Measurements from ENCODE around the gene MOB1A.
A peak's percentile ranks its signal among the peaks of the same experiment; 100 is the strongest.
"Not testable (repeated sequence)": the region's sequence is repeated elsewhere in the genome, so short reads cannot be mapped to it uniquely, and the experiment has no call there.

MOB1A gene

GRCh38 chr2:74191596-74192380, 13.1 kb upstream of the MOB1A start:
- WGBS (ENCODE audit: extremely low coverage, insufficient coverage, insufficient read length), result no CpG with 5 or more reads among the region's 6 CpGs
- no peak overlapping the region for H3K14ac ChIP-seq (ENCODE audit: low read length)
- H2AFZ ChIP-seq (ENCODE audit: insufficient read depth, low read length, poor library complexity), result no peak overlapping the region
- H2BK5ac ChIP-seq (ENCODE audit: low read depth, low read length, poor library complexity), result no peak overlapping the region
- no peak overlapping the region for H3K4ac ChIP-seq (ENCODE audit: low read depth, low read length)
- no peaks in the 10 kb centered on the region for H3K27me3 ChIP-seq (ENCODE audit: insufficient read depth, low read length)
- H3K79me2 ChIP-seq (ENCODE audit: control insufficient read depth, insufficient read depth, low read length, poor library complexity), result no peaks in the 10 kb centered on the region
- H3K23ac ChIP-seq (ENCODE audit: low read length), result no peak overlapping the region
- no peak overlapping the region for H4K12ac ChIP-seq (ENCODE audit: low read depth, low read length)
- no peak overlapping the region for H3K4me3 ChIP-seq (ENCODE audit: low read depth, low read length)
- H3K27ac ChIP-seq (ENCODE audit: low read depth, low read length), result no peak overlapping the region
- peaks cover 4 to 7% of the 10 kb centered on the region in 2 experiments for H3K4me1 ChIP-seq (ENCODE audit: control insufficient read depth in 1 of 2, insufficient read depth in 2 of 2, low read length in 2 of 2)
- no peaks in the 10 kb centered on the region for H3K9me3 ChIP-seq (ENCODE audit: insufficient read depth, low read depth, low read length)
- no peak overlapping the region for H2BK120ac ChIP-seq (ENCODE audit: insufficient read depth, low read length, poor library complexity)
- H4K91ac ChIP-seq (ENCODE audit: low read depth, low read length), result no peak overlapping the region
- no peak overlapping the region for H2AK5ac ChIP-seq (ENCODE audit: low read length)
- no peak for DNase-seq
- H3K79me1 ChIP-seq (ENCODE audit: low read length), result peaks cover 3% of the 10 kb centered on the region
- no peak overlapping the region for H4K8ac ChIP-seq (ENCODE audit: low read depth, low read length)
- no peak overlapping the region for H3K9ac ChIP-seq (ENCODE audit: low read length)
- no peaks in the 10 kb centered on the region for H3K36me3 ChIP-seq (ENCODE audit: control insufficient read depth in 1 of 2, insufficient read depth in 2 of 2, low read length in 2 of 2)
- no peak overlapping the region for H3K18ac ChIP-seq (ENCODE audit: low read length)
- no peak overlapping the region for H3K4me2 ChIP-seq (ENCODE audit: low read length)
- no peak overlapping the region for H2BK12ac ChIP-seq (ENCODE audit: low read length)

- H2AFZ ChIP-seq (ENCODE audit: insufficient read depth, low read length, poor library complexity), result no peak overlapping the region
- no peak overlapping the region for H2BK12ac ChIP-seq (ENCODE audit: low read length)
- H3K9me3 ChIP-seq (ENCODE audit: insufficient read depth, low read depth, low read length), result no peaks in the 10 kb centered on the region
- no peaks in the 10 kb centered on the region for H3K27me3 ChIP-seq (ENCODE audit: insufficient read depth, low read length)
- no peak overlapping the region for H2BK5ac ChIP-seq (ENCODE audit: low read depth, low read length, poor library complexity)
- no peak overlapping the region for H3K4me2 ChIP-seq (ENCODE audit: low read length)
- H3K27ac ChIP-seq (ENCODE audit: low read depth, low read length), result no peak overlapping the region
- H3K4me3 ChIP-seq (ENCODE audit: low read depth, low read length), result no peak overlapping the region
- peak overlapping the region; percentile 36 for H4K91ac ChIP-seq (ENCODE audit: low read depth, low read length)
- no peak overlapping the region for H2AK5ac ChIP-seq (ENCODE audit: low read length)
- H3K79me1 ChIP-seq (ENCODE audit: low read length), result peaks cover 3% of the 10 kb centered on the region
- H3K23ac ChIP-seq (ENCODE audit: low read length), result no peak overlapping the region
- no peak overlapping the region for H4K12ac ChIP-seq (ENCODE audit: low read depth, low read length)
- H4K8ac ChIP-seq (ENCODE audit: low read depth, low read length), result no peak overlapping the region
- no CpG with 5 or more reads among the region's 3 CpGs for WGBS (ENCODE audit: extremely low coverage, insufficient coverage, insufficient read length)
- no peaks in the 10 kb centered on the region for H3K36me3 ChIP-seq (ENCODE audit: control insufficient read depth in 1 of 2, insufficient read depth in 2 of 2, low read length in 2 of 2)
- no peaks in the 10 kb centered on the region for H3K79me2 ChIP-seq (ENCODE audit: control insufficient read depth, insufficient read depth, low read length, poor library complexity)
- H3K9ac ChIP-seq (ENCODE audit: low read length), result no peak overlapping the region
- DNase-seq, result no peak
- no peak overlapping the region for H3K18ac ChIP-seq (ENCODE audit: low read length)
- peaks cover 4 to 7% of the 10 kb centered on the region in 2 experiments for H3K4me1 ChIP-seq (ENCODE audit: control insufficient read depth in 1 of 2, insufficient read depth in 2 of 2, low read length in 2 of 2)
- no peak overlapping the region for H3K14ac ChIP-seq (ENCODE audit: low read length)
- H3K4ac ChIP-seq (ENCODE audit: low read depth, low read length), result no peak overlapping the region
- peak overlapping the region; percentile 8 for H2BK120ac ChIP-seq (ENCODE audit: insufficient read depth, low read length, poor library complexity)
These were observed 10.0 kb upstream of the MOB1A start for GRCh38 chr2:74188696-74189095.

GRCh38 chr2:74188018-74188601, 9.4 kb upstream of the MOB1A start:
- H2BK5ac ChIP-seq (ENCODE audit: low read depth, low read length, poor library complexity), result no peak overlapping the region
- no peak overlapping the region for H3K23ac ChIP-seq (ENCODE audit: low read length)
- H3K79me2 ChIP-seq (ENCODE audit: control insufficient read depth, insufficient read depth, low read length, poor library complexity), result no peaks in the 10 kb centered on the region
- peak overlapping the region; percentile 50 for H4K8ac ChIP-seq (ENCODE audit: low read depth, low read length)
- H3K27me3 ChIP-seq (ENCODE audit: insufficient read depth, low read length), result no peaks in the 10 kb centered on the region
- no peak overlapping the region for H3K4me2 ChIP-seq (ENCODE audit: low read length)
- H3K18ac ChIP-seq (ENCODE audit: low read length), result peak overlapping the region; percentile 21
- DNase-seq, result peak; percentile 93
- no peak overlapping the region for H3K4ac ChIP-seq (ENCODE audit: low read depth, low read length)
- H4K91ac ChIP-seq (ENCODE audit: low read depth, low read length), result peak overlapping the region; percentile 36
- no peaks in the 10 kb centered on the region for H3K9me3 ChIP-seq (ENCODE audit: insufficient read depth, low read depth, low read length)
- peaks cover 4 to 7% of the 10 kb centered on the region in 2 experiments for H3K4me1 ChIP-seq (ENCODE audit: control insufficient read depth in 1 of 2, insufficient read depth in 2 of 2, low read length in 2 of 2)
- peak overlapping the region; percentile 8 for H2BK120ac ChIP-seq (ENCODE audit: insufficient read depth, low read length, poor library complexity)
- H3K79me1 ChIP-seq (ENCODE audit: low read length), result peaks cover 3% of the 10 kb centered on the region
- WGBS (ENCODE audit: extremely low coverage, insufficient coverage, insufficient read length), result no CpG with 5 or more reads among the region's 6 CpGs
- peak overlapping the region; percentile 49 for H3K14ac ChIP-seq (ENCODE audit: low read length)
- no peak overlapping the region for H2AK5ac ChIP-seq (ENCODE audit: low read length)
- no peak overlapping the region for H3K27ac ChIP-seq (ENCODE audit: low read depth, low read length)
- no peak overlapping the region for H3K9ac ChIP-seq (ENCODE audit: low read length)
- H3K36me3 ChIP-seq (ENCODE audit: control insufficient read depth in 1 of 2, insufficient read depth in 2 of 2, low read length in 2 of 2), result no peaks in the 10 kb centered on the region
- no peak overlapping the region for H3K4me3 ChIP-seq (ENCODE audit: low read depth, low read length)
- no peak overlapping the region for H2AFZ ChIP-seq (ENCODE audit: insufficient read depth, low read length, poor library complexity)
- peak overlapping the region; percentile 57 for H4K12ac ChIP-seq (ENCODE audit: low read depth, low read length)
- no peak overlapping the region for H2BK12ac ChIP-seq (ENCODE audit: low read length)

- H3K79me2 ChIP-seq (ENCODE audit: control insufficient read depth, insufficient read depth, low read length, poor library complexity); H3K9ac ChIP-seq (ENCODE audit: low read length); H4K12ac ChIP-seq (ENCODE audit: low read depth, low read length); H3K18ac ChIP-seq (ENCODE audit: low read length); H2BK120ac ChIP-seq (ENCODE audit: insufficient read depth, low read length, poor library complexity); H3K27me3 ChIP-seq (ENCODE audit: insufficient read depth, low read length); H2BK12ac ChIP-seq (ENCODE audit: low read length); H3K79me1 ChIP-seq (ENCODE audit: low read length); H4K8ac ChIP-seq (ENCODE audit: low read depth, low read length); H3K36me3 ChIP-seq (ENCODE audit: control insufficient read depth in 1 of 2, insufficient read depth in 2 of 2, low read length in 2 of 2); H3K9me3 ChIP-seq (ENCODE audit: insufficient read depth, low read depth, low read length); H2BK5ac ChIP-seq (ENCODE audit: low read depth, low read length, poor library complexity); H3K27ac ChIP-seq (ENCODE audit: low read depth, low read length); H2AFZ ChIP-seq (ENCODE audit: insufficient read depth, low read length, poor library complexity); H3K14ac ChIP-seq (ENCODE audit: low read length); H2AK5ac ChIP-seq (ENCODE audit: low read length); H3K4me2 ChIP-seq (ENCODE audit: low read length); H3K4ac ChIP-seq (ENCODE audit: low read depth, low read length); H3K4me1 ChIP-seq (ENCODE audit: control insufficient read depth in 1 of 2, insufficient read depth in 2 of 2, low read length in 2 of 2); H3K4me3 ChIP-seq (ENCODE audit: low read depth, low read length); H4K91ac ChIP-seq (ENCODE audit: low read depth, low read length); DNase-seq; H3K23ac ChIP-seq (ENCODE audit: low read length): not testable (repeated sequence)
- WGBS (ENCODE audit: extremely low coverage, insufficient coverage, insufficient read length), result no CpG with 5 or more reads among the region's 15 CpGs
These were observed 8.0 kb upstream of the MOB1A start for GRCh38 chr2:74186706-74187105.
